Small intestine (tissue), 7 donors: ENCODE results near the gene FKBP14. TPM values are rescaled to one million over a fixed set of nuclear protein-coding genes. Genes with fewer than 3 reads are reported as not detected.

Experiments
- DNase-seq, 2 donors: peaks; one replicate each; pipeline versions ENCODE4 v3.0.0 to v3.0.0-alpha.2; 2013
- FAIRE-seq: peaks from 2 replicates; lab custom pipeline; 2012; peaks lifted over from hg19 to GRCh38; lab: Jason Lieb, UNC
- H3K27ac ChIP-seq, 3 donors: one replicate each; pipeline ENCODE4 v1.5.1; 2013; ENCODE audit warnings: low read length in 2 of 3, mild to moderate bottlenecking in 2 of 3, control low read depth in 1 of 3, inconsistent platforms in 1 of 3, low read depth in 1 of 3, moderate library complexity in 1 of 3
- H3K27me3 ChIP-seq, 3 donors: one replicate each; pipeline ENCODE4 v1.6.1; 2013; ENCODE audit warnings: low read length in 3 of 3, inconsistent platforms in 1 of 3; ENCODE audit not compliant: control insufficient read depth in 3 of 3, insufficient read depth in 3 of 3
- H3K36me3 ChIP-seq, 3 donors: one replicate each; pipeline ENCODE4 v1.6.1; 2013; ENCODE audit warnings: low read length in 3 of 3, inconsistent platforms in 1 of 3, low read depth in 1 of 3, mild to moderate bottlenecking in 1 of 3, moderate library complexity in 1 of 3; ENCODE audit not compliant: control insufficient read depth in 3 of 3, insufficient read depth in 2 of 3
- H3K4me1 ChIP-seq, 3 donors: one replicate each; pipeline ENCODE4 v1.6.1; 2013; ENCODE audit warnings: low read length in 2 of 3, inconsistent platforms in 1 of 3, low read depth in 1 of 3, mild to moderate bottlenecking in 1 of 3, moderate library complexity in 1 of 3; ENCODE audit not compliant: control insufficient read depth in 3 of 3, insufficient read depth in 2 of 3
- H3K4me3 ChIP-seq, 3 donors: one replicate each; pipeline ENCODE4 v1.5.1; 2013; ENCODE audit warnings: low read length in 3 of 3, control low read depth in 1 of 3, inconsistent platforms in 1 of 3, low read depth in 1 of 3, mild to moderate bottlenecking in 1 of 3, moderate library complexity in 1 of 3
- H3K9me3 ChIP-seq, 2 donors: one replicate each; pipeline ENCODE4 v1.6.1; 2013; ENCODE audit warnings: low read depth in 1 of 2, low read length in 1 of 2; ENCODE audit not compliant: control insufficient read depth in 2 of 2, insufficient read depth in 1 of 2
- WGBS, 3 donors: extraction: QIAGEN DNeasy Blood & Tissue Kit; methylation state at CpG; one replicate each; pipeline ENCODE4 v1.1.7; 2013; 5-methylcytosine and 5-hydroxymethylcytosine counted together
- polyA plus RNA-seq, 4 donors: library from polyadenylated mRNA; stranded (reverse) in 3 of 4; unstranded in 1 of 4; fragments of 200-250 nt in 3 of 4; fragments of 120-200 nt in 1 of 4; gene quantifications; one replicate each; pipeline versions ENCODE4 v1.2.1 to v1.2.3, GENCODE V29; 2013
- donor health status: healthy with polysubstance abuse.
- donor health status: control.
- donor health status: control.
- donor health status: Bipolar disorder and iron deficiency.
- donor health status: healthy.

FKBP14 gene
- polyA plus RNA-seq, 4 donors, result 0.45 to 11.1 (median 1.8) TPM

- H3K27ac ChIP-seq, result no peak overlapping the region
- H3K27me3 ChIP-seq, result peaks cover 0 to 10% (median 3%) of the 10 kb centered on the region in 3 donors
- DNase-seq, result no peak
- H3K4me3 ChIP-seq, result no peak overlapping the region
- no peak for FAIRE-seq
- no peaks in the 10 kb centered on the region for H3K9me3 ChIP-seq
- 43 to 70% (median 62%) methylated on average over 2 of the region's 2 CpGs for WGBS, 3 donors
- peaks cover 0 to 5% (median 4%) of the 10 kb centered on the region in 3 donors for H3K4me1 ChIP-seq
- H3K36me3 ChIP-seq, result no peaks in the 10 kb centered on the region
Observed at GRCh38 chr7:29987083-29987482, 39.4 kb downstream of the FKBP14 start.

GRCh38 chr7:29980151-29980550 is 46.4 kb downstream of the FKBP14 start:
- no peak for DNase-seq
- FAIRE-seq, result no peak
- no peaks in the 10 kb centered on the region for H3K36me3 ChIP-seq
- H3K4me3 ChIP-seq, result no peak overlapping the region
- H3K27ac ChIP-seq, result no peak overlapping the region
- no peaks in the 10 kb centered on the region for H3K9me3 ChIP-seq
- H3K4me1 ChIP-seq, result peaks cover 0 to 4% (median 0%) of the 10 kb centered on the region in 3 donors
- no peaks in the 10 kb centered on the region for H3K27me3 ChIP-seq

GRCh38 chr7:29977886-29978651 is 48.4 kb downstream of the FKBP14 start:
- WGBS, 3 donors, result 84 to 91% (median 88%) methylated on average over 8 of the region's 8 CpGs
- no peak for FAIRE-seq
- Histone ChIP-seq H3K9me3 (no peaks in the 10 kb centered on the region), H3K4me1 (peaks cover 0 to 4% (median 0%) of the 10 kb centered on the region in 3 donors), H3K4me3 (no peak overlapping the region), H3K27ac (no peak overlapping the region), H3K27me3 (no peaks in the 10 kb centered on the region), H3K36me3 (no peaks in the 10 kb centered on the region)
- DNase-seq, result no peak

GRCh38 chr7:29976673-29977415 is 49.7 kb downstream of the FKBP14 start:
- FAIRE-seq (no peak), DNase-seq (peak in 1 of 2 donors; percentile 46)
- Histone ChIP-seq H3K27me3 (no peaks in the 10 kb centered on the region), H3K4me3 (no peak overlapping the region), H3K36me3 (no peaks in the 10 kb centered on the region), H3K4me1 (peaks cover 0 to 4% (median 0%) of the 10 kb centered on the region in 3 donors), H3K27ac (peak overlapping the region in 1 of 3 donors; percentile 54), H3K9me3 (no peaks in the 10 kb centered on the region)
- 66 to 77% (median 76%) methylated on average over 6 of the region's 6 CpGs for WGBS, 3 donors

- DNase-seq (no peak), FAIRE-seq (no peak)
- H3K27ac ChIP-seq, result peak overlapping the region in 1 of 3 donors; percentile 54
- H3K27me3 ChIP-seq, result no peaks in the 10 kb centered on the region
- peaks cover 0 to 4% (median 0%) of the 10 kb centered on the region in 3 donors for H3K4me1 ChIP-seq
- WGBS, 3 donors, result 70 to 84% (median 81%) methylated on average over 4 of the region's 4 CpGs
- H3K4me3 ChIP-seq, result no peak overlapping the region
- no peaks in the 10 kb centered on the region for H3K9me3 ChIP-seq
- H3K36me3 ChIP-seq, result no peaks in the 10 kb centered on the region
Observed at GRCh38 chr7:29976266-29976665, 50.2 kb downstream of the FKBP14 start.

GRCh38 chr7:29975561-29975960 is 50.9 kb downstream of the FKBP14 start:
- no peak overlapping the region for H3K27ac ChIP-seq
- WGBS, 3 donors, result 88 to 94% (median 90%) methylated on average over 1 of the region's 1 CpG
- FAIRE-seq, result no peak

GRCh38 chr7:29974286-29974685 is 52.2 kb downstream of the FKBP14 start:
- no peak for FAIRE-seq

More at GRCh38 chr7:29975561-29975960, 50.9 kb downstream of the FKBP14 start:
- Histone ChIP-seq H3K4me3 (no peak overlapping the region), H3K4me1 (peaks cover 0 to 4% (median 0%) of the 10 kb centered on the region in 3 donors), H3K9me3 (no peaks in the 10 kb centered on the region), H3K36me3 (no peaks in the 10 kb centered on the region), H3K27me3 (no peaks in the 10 kb centered on the region)
- DNase-seq, result no peak

GRCh38 chr7:29972315-29972669 is 54.2 kb downstream of the FKBP14 start:
- no peaks in the 10 kb centered on the region for H3K9me3 ChIP-seq
- no peaks in the 10 kb centered on the region for H3K27me3 ChIP-seq
- H3K4me1 ChIP-seq, result peaks cover 0 to 4% (median 0%) of the 10 kb centered on the region in 3 donors
- no peak overlapping the region for H3K27ac ChIP-seq
- H3K36me3 ChIP-seq, result peaks cover 0 to 5% (median 0%) of the 10 kb centered on the region in 3 donors
- DNase-seq (no peak), FAIRE-seq (no peak)
- no peak overlapping the region for H3K4me3 ChIP-seq
- WGBS, 3 donors, result 92 to 100% (median 95%) methylated on average over 1 of the region's 1 CpG

More at GRCh38 chr7:29974286-29974685, 52.2 kb downstream of the FKBP14 start:
- Histone ChIP-seq H3K4me1 (peaks cover 0 to 4% (median 0%) of the 10 kb centered on the region in 3 donors), H3K9me3 (no peaks in the 10 kb centered on the region), H3K27ac (no peak overlapping the region), H3K27me3 (no peaks in the 10 kb centered on the region), H3K36me3 (no peaks in the 10 kb centered on the region), H3K4me3 (no peak overlapping the region)
- 89 to 97% (median 92%) methylated on average over 3 of the region's 3 CpGs for WGBS, 3 donors
- DNase-seq, result no peak
